AG09319 (cell line): ENCODE data around the gene PHETA1.

Experiments used
- DNase-seq: peaks from one replicate; pipeline ENCODE4 v3.0.0-alpha.2; 2010; ENCODE audit warnings: low read depth; ENCODE audit errors: extremely low read depth
- CTCF ChIP-seq: IDR thresholded peaks from 2 replicates; pipeline ENCODE4 v1.5.1; 2011; ENCODE audit warnings: low read depth, mild to moderate bottlenecking, inconsistent platforms, low read length, moderate library complexity

PHETA1 gene

GRCh38 chr12:111321317-111321716, 47.6 kb downstream of the PHETA1 start:
- TF ChIP-seq CTCF = no peak
- DNase-seq = no peak

- no peak for DNase-seq
- no peak for TF ChIP-seq CTCF
Measured at GRCh38 chr12:111320258-111321050, 48.4 kb downstream of the PHETA1 start.

- TF ChIP-seq CTCF = no peak
- no peak for DNase-seq
Measured at GRCh38 chr12:111319600-111320257, 49.2 kb downstream of the PHETA1 start.

- DNase-seq = no peak
- no peak for TF ChIP-seq CTCF
Measured at GRCh38 chr12:111318450-111318849, 50.4 kb downstream of the PHETA1 start.

- DNase-seq = no peak
- TF ChIP-seq CTCF = no peak
Measured at GRCh38 chr12:111316671-111317070, 52.2 kb downstream of the PHETA1 start.

- TF ChIP-seq CTCF = no peak
- no peak for DNase-seq
Measured at GRCh38 chr12:111314953-111315539, 53.8 kb downstream of the PHETA1 start.

GRCh38 chr12:111313833-111314259, 55.0 kb downstream of the PHETA1 start:
- DNase-seq = peak; percentile 12

More at GRCh38 chr12:111313833-111314259, 55.0 kb downstream of the PHETA1 start:
- peak; percentile 95 for TF ChIP-seq CTCF
